Stimulated activated CD8-positive, alpha-beta memory T cell treated with anti-CD3 and anti-CD28 coated beads, Interleukin-15, amount 100 ng/mL, for 1 hour (primary cell): ENCODE measurements around the gene PRDM11.

Experiments used
- DNase-seq: peaks from one replicate; pipeline ENCODE4 v3.0.0-alpha.2; 2020; ENCODE audit warnings: low read depth

The PRDM11 gene

GRCh38 chr11:45263773-45264172, 117.3 kb downstream of the PRDM11 start:
- DNase-seq, result no peak

- DNase-seq, result no peak
These were observed 118.5 kb downstream of the PRDM11 start for GRCh38 chr11:45264839-45265515.

DNA sequence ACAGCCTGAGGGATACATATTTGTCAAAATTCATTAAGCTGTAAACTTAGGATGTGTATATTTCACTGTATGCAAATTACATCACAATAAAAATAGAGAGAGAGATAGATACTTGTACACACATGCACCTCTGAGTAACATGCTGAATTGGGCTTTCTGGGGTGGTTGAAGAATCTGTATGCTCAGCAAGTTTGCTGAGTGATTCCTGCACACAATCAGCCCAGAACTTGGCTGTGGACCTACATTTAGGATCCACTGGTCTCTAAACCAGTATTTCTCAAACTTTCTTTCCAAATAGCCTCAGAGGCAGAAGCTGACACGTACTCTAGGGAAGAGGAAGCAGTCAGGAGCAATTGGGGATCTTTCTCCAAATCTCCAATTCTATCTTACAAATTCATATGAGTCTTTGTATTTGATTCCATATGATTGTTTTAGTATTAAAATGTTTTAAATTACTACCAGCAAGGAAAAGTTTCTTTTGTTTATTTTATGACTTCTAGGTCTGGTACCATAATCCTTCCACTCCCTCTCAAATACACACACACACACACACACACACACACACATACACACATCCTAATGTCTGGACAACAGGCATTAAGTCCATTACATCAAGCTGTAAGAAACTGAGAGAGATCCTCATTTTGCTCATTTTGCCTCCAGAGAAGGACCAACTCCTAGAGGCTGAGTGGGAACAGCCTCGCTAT, 119.7 kb downstream of the PRDM11 start:
- no peak for DNase-seq

- DNase-seq, result no peak
These were observed 120.2 kb downstream of the PRDM11 start for GRCh38 chr11:45266676-45267020.

GRCh38 chr11:45267052-45267451, 120.6 kb downstream of the PRDM11 start:
- DNase-seq, result no peak

GRCh38 chr11:45267652-45268299, 121.3 kb downstream of the PRDM11 start:
- no peak for DNase-seq

- no peak for DNase-seq
These were observed 123.2 kb downstream of the PRDM11 start for GRCh38 chr11:45269678-45270077.

DNA sequence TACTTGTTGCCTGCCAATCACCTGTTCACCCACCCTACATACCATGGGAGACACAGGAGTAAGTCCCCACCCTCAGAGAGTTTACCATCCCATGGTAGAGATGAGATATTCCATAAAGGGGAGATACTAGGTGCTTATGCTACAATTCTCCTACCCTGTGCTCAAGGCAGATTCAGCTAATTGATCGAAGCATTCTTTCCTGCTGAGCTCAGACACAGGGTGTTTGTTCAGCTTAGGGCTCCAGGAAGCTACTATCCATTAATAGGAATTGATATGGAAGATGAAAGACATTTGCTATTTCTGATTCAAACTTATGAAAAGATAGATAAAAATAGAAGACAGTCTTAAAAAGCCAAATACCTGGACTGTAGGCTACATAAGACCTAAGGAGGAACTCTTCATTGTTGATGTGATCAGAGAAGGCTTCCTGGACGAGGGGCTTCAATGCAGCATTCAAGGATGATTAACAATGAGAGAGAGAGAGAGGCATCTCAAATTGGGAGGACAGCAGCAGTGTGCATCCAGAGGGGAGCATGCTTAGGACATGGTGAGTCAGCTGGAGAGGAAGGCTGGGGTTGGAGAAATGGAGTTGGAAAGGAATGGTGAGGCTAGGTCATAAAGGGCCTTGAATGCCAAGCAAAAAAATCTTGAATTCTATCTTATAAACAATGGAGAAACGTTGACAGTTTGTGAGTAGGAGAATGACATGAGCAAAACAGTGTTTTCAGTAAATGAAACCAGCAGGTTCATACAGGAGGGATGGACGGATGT, 124.7 kb downstream of the PRDM11 start:
- no peak for DNase-seq

DNA sequence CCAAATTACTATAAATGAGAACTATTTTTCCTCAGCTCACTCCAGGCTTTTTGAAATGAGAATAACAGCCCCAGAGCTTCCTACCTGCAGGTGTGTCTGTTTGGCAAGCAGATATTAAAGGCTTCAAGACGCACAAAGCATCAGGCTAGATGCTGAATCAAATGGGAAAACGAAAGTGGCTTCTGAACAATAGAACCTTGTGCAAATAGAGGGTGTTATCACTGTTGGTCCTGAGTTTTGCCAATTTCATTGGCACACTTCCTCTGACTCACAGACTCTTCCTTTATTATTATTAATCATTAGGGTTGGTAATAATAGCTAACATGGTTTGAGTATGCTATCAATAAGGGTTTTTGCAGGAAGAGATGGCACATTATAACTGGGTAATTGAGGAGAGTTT, 126.3 kb downstream of the PRDM11 start:
- no peak for DNase-seq

DNA sequence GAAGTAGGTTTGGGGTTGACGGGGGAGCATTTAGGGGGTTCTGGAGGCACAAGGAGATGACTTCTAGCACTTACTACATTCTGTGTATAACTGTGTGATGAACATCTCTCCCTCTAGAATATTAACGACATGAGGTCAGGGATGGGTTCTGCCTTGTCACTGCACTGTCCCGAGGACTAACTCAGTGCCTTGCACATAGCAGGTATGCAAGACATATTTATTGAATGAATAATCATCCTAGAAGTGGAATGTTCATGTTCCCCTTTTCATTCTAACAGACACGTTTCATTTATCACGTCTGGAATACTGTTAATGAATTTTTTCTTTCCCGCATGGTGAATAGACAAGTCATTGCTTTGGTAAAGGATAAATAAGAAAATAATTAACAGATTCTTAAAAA, 127.1 kb downstream of the PRDM11 start:
- DNase-seq, result no peak

DNA sequence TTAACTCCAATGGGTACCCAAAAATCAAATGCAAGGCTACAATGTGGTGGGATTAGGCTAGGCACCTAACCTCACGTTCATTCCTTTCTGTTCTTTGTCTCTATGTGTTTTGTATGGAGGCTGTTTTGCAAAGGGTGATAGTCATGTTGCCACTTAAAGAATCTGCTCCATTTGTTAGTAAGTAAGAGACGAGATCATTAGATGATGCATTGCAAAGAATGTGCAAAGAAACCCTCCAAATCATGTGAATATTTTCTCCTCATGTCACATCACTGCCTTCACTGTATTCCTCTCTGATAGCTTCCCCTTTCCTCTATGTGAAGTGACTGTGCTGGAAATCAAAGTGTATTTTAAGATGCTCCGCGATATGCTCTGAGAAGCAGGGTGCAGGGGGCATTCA, 127.8 kb downstream of the PRDM11 start:
- DNase-seq, result no peak

DNA sequence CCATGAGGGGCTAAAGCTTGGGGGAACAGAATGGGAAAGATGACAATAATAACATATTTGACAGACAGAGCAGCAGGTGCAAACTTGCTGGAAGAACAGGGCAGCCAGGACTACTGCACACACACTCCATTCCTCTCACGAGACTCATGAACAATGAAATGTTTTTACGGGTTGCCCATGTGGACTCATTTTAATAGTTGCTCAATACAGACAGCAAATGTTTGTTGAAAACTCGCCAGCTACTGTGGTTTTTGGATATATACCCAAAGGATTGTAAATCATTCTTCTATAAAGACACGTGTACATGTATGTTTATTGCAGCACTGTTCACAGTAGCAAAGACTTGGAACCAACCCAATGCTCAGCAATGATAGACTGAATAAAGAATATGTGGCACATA, 129.4 kb downstream of the PRDM11 start:
- no peak for DNase-seq

- DNase-seq, result no peak
These were observed 132.3 kb downstream of the PRDM11 start for GRCh38 chr11:45278714-45279113.

GRCh38 chr11:45279645-45280044, 133.2 kb downstream of the PRDM11 start:
- DNase-seq, result no peak

GRCh38 chr11:45280449-45280848, 134.0 kb downstream of the PRDM11 start:
- DNase-seq, result no peak

GRCh38 chr11:45282081-45282480, 135.6 kb downstream of the PRDM11 start:
- no peak for DNase-seq
